A673 (cell line): ENCODE data around the gene PLA2G4A. TPM values are rescaled to one million over a fixed set of nuclear protein-coding genes. Genes with fewer than 3 reads are reported as not detected.

Source experiments
- BruUV-seq: library from RNA; stranded (reverse); fragments of 400-500 nt; replicated peaks from 2 replicates; lab custom pipeline; 2021; lab: Mats Ljungman, UMichigan
- CTCF ChIA-PET: fragments of 300-600 bp; sonication (Branson Sonifier 250); formaldehyde crosslinking; loops from one replicate; lab custom pipeline; 2022; ENCODE audit warnings: antibody characterized with exemption; lab: Charles Lee
- POLR2A ChIA-PET: fragments of 300-600 bp; sonication (Branson Sonifier 250); formaldehyde crosslinking; loops from one replicate; lab custom pipeline; 2022; ENCODE audit warnings: antibody characterized with exemption; ENCODE audit not compliant: low non-redundant PET; lab: Charles Lee
- DNase-seq: peaks from one replicate; pipeline ENCODE4 v3.0.0-alpha.2; 2015; ENCODE audit warnings: low spot score
- H3K27ac ChIP-seq: fragments of 200-600 bp; sonication (generic); 2 replicates; pipeline ENCODE4 v1.5.1; 2016; ENCODE audit warnings: mixed run types, low read depth, mild to moderate bottlenecking, mixed read lengths, antibody characterized with exemption, low read length; ENCODE audit not compliant: poor library complexity, severe bottlenecking
- H3K27me3 ChIP-seq: fragments of 200-600 bp; sonication (generic); replicated peaks from 2 replicates; pipeline ENCODE4 v1.6.1; 2017; ENCODE audit warnings: mixed run types, low read depth, mild to moderate bottlenecking, mixed read lengths, antibody characterized with exemption, low read length; ENCODE audit not compliant: insufficient read depth, poor library complexity
- H3K36me3 ChIP-seq: fragments of 200-600 bp; sonication (generic); 2 replicates; pipeline ENCODE4 v1.6.1; 2016; ENCODE audit warnings: mixed run types, mild to moderate bottlenecking, mixed read lengths, antibody characterized with exemption, low read length; ENCODE audit not compliant: insufficient read depth, poor library complexity, severe bottlenecking
- H3K4me1 ChIP-seq: fragments of 200-600 bp; sonication (generic); 2 replicates; pipeline ENCODE4 v1.6.1; 2017; ENCODE audit warnings: mixed run types, mild to moderate bottlenecking, mixed read lengths, antibody characterized with exemption, low read length; ENCODE audit not compliant: insufficient read depth, poor library complexity, severe bottlenecking
- H3K4me3 ChIP-seq: fragments of 200-600 bp; sonication (generic); 2 replicates; pipeline ENCODE4 v1.5.1; 2016; ENCODE audit warnings: low read depth, mixed run types, mild to moderate bottlenecking, mixed read lengths, low read length; ENCODE audit not compliant: poor library complexity, severe bottlenecking
- H3K9me3 ChIP-seq: fragments of 200-600 bp; sonication (generic); 2 replicates; pipeline ENCODE4 v1.6.1; 2016; ENCODE audit warnings: mixed run types, low read depth, mild to moderate bottlenecking, mixed read lengths, antibody characterized with exemption, low read length; ENCODE audit not compliant: poor library complexity, severe bottlenecking
- CTCF ChIP-seq: fragments of 300-800, 200-600 bp; sonication (generic); conservative IDR thresholded peaks from 2 replicates; pipeline ENCODE4 v1.5.1; 2017; ENCODE audit warnings: low read depth, mild to moderate bottlenecking, antibody characterized with exemption, low read length, moderate library complexity, mixed read lengths
- EZH2 ChIP-seq: fragments of 200-600 bp; sonication (generic); IDR thresholded peaks from 2 replicates; pipeline ENCODE4 v1.6.1; 2017; ENCODE audit warnings: borderline replicate concordance, low read depth, mild to moderate bottlenecking, mixed read lengths, antibody characterized with exemption, low read length; ENCODE audit not compliant: poor library complexity, severe bottlenecking
- intact Hi-C: fragments of 100-400 bp; cut with micrococcal nuclease; formaldehyde crosslinking; loops from one replicate; pipeline ENCODE4 v1.10.0; 2022; ENCODE audit not compliant: unreplicated experiment
- total RNA-seq: library from RNA; stranded (reverse); gene quantifications from 2 replicates; pipeline ENCODE4 v1.2.3, GENCODE V29; 2021

PLA2G4A gene
- total RNA-seq, 1 experiment from 2014 or later, result 34.4 TPM

- DNase-seq, result peak; percentile 53
- no peaks in the 10 kb centered on the region for H3K27me3 ChIP-seq
- no peak for TF ChIP-seq EZH2
- no peak for TF ChIP-seq CTCF
- H3K9me3 ChIP-seq, result peaks cover 7% of the 10 kb centered on the region
- ChIA-PET CTCF (no interaction called here), POLR2A (interaction anchor here (0.6 kb wide), 1 partner anchor 306 kb away, joined by 3 read pairs; no protein-coding TSS in a partner anchor)
- BruUV-seq, result no TSS peak
- peak overlapping the region; percentile 39 for H3K27ac ChIP-seq
- no peak overlapping the region for H3K4me3 ChIP-seq
- no peaks in the 10 kb centered on the region for H3K36me3 ChIP-seq
- H3K4me1 ChIP-seq, result no peaks in the 10 kb centered on the region
- intact Hi-C loops, result no loop called here
Measured at GRCh38 chr1:186967656-186968394, 139.1 kb downstream of the PLA2G4A start.

GRCh38 chr1:186974774-186975181 is 146.0 kb downstream of the PLA2G4A start:
- peak; percentile 79 for DNase-seq
- Histone ChIP-seq H3K4me1 (peaks cover 34% of the 10 kb centered on the region), H3K27me3 (no peaks in the 10 kb centered on the region), H3K27ac (peak overlapping the region; percentile 66), H3K4me3 (peak overlapping the region; percentile 19), H3K9me3 (peaks cover 7% of the 10 kb centered on the region), H3K36me3 (no peaks in the 10 kb centered on the region)
- ChIA-PET POLR2A (no interaction called here), CTCF (no interaction called here)
- intact Hi-C loops, result loop anchor here (5.0 kb wide), 1 partner anchor 132 kb away; no protein-coding TSS in a partner anchor
- BruUV-seq, result no TSS peak
- TF ChIP-seq CTCF, result no peak
- no peak for TF ChIP-seq EZH2

GRCh38 chr1:186975220-186975619 is 146.5 kb downstream of the PLA2G4A start:
- peak overlapping the region; percentile 66 for H3K27ac ChIP-seq
- no peaks in the 10 kb centered on the region for H3K36me3 ChIP-seq
- CTCF ChIA-PET, result no interaction called here
- peaks cover 4% of the 10 kb centered on the region for H3K9me3 ChIP-seq
- TF ChIP-seq EZH2, result no peak
- TF ChIP-seq CTCF, result no peak
- H3K4me3 ChIP-seq, result peak overlapping the region; percentile 19
- H3K27me3 ChIP-seq, result no peaks in the 10 kb centered on the region
- H3K4me1 ChIP-seq, result peaks cover 34% of the 10 kb centered on the region
- DNase-seq, result no peak
- BruUV-seq, result no TSS peak
- POLR2A ChIA-PET, result no interaction called here
- intact Hi-C loops, result loop anchor here (5.0 kb wide), 1 partner anchor 133 kb away; no protein-coding TSS in a partner anchor
